Measurements from ENCODE around the gene TTYH2.

DNA sequence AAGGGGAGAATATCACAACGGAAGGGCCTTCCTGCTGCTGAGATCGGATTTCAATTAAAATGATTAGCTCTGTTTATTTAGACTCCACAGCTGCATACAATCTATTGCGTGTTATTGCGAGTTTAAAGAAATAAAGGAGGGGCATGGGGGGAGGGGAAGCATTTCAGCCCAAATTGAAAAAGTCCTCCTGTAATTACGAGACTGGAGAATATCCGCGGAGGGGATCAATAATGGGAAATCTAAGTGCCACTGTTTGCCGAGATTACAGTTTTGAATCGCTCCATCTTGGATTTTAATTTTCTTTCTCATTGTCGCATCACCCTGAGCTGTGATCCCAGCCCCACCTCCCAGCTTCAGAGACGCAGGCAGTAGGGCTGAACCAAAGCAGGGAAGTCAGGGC lies 25.6 kb upstream of the TTYH2 start:
- no peak for TF ChIP-seq GATA2 (CRISPR knock-in tag; IDR thresholded peaks at IDR 0.05)
- TF ChIP-seq ELF1 (IDR thresholded peaks at IDR 0.05), result no peak
- TF ChIP-seq, protein P1, sequence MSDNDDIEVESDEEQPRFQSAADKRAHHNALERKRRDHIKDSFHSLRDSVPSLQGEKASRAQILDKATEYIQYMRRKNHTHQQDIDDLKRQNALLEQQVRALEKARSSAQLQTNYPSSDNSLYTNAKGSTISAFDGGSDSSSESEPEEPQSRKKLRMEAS (IDR thresholded peaks at IDR 0.05; ENCODE audit: low read depth), result no peak
- TF ChIP-seq, protein P2, sequence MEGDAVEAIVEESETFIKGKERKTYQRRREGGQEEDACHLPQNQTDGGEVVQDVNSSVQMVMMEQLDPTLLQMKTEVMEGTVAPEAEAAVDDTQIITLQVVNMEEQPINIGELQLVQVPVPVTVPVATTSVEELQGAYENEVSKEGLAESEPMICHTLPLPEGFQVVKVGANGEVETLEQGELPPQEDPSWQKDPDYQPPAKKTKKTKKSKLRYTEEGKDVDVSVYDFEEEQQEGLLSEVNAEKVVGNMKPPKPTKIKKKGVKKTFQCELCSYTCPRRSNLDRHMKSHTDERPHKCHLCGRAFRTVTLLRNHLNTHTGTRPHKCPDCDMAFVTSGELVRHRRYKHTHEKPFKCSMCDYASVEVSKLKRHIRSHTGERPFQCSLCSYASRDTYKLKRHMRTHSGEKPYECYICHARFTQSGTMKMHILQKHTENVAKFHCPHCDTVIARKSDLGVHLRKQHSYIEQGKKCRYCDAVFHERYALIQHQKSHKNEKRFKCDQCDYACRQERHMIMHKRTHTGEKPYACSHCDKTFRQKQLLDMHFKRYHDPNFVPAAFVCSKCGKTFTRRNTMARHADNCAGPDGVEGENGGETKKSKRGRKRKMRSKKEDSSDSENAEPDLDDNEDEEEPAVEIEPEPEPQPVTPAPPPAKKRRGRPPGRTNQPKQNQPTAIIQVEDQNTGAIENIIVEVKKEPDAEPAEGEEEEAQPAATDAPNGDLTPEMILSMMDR (IDR thresholded peaks at IDR 0.05), result no peak
- no peak for TF ChIP-seq MXI1 (IDR thresholded peaks at IDR 0.05; ENCODE audit: low read depth, low read length)
- TF ChIP-seq SIN3A (IDR thresholded peaks at IDR 0.05; ENCODE audit: borderline replicate concordance, low read depth, low read length), result no peak
- no peak for TF ChIP-seq EZH2phosphoT487 (IDR thresholded peaks at IDR 0.05; ENCODE audit: borderline replicate concordance, low read depth)
- no peak for TF ChIP-seq POLR2AphosphoS5 (IDR thresholded peaks at IDR 0.05; ENCODE audit: low read depth, low read length)
- TF ChIP-seq, protein P3, sequence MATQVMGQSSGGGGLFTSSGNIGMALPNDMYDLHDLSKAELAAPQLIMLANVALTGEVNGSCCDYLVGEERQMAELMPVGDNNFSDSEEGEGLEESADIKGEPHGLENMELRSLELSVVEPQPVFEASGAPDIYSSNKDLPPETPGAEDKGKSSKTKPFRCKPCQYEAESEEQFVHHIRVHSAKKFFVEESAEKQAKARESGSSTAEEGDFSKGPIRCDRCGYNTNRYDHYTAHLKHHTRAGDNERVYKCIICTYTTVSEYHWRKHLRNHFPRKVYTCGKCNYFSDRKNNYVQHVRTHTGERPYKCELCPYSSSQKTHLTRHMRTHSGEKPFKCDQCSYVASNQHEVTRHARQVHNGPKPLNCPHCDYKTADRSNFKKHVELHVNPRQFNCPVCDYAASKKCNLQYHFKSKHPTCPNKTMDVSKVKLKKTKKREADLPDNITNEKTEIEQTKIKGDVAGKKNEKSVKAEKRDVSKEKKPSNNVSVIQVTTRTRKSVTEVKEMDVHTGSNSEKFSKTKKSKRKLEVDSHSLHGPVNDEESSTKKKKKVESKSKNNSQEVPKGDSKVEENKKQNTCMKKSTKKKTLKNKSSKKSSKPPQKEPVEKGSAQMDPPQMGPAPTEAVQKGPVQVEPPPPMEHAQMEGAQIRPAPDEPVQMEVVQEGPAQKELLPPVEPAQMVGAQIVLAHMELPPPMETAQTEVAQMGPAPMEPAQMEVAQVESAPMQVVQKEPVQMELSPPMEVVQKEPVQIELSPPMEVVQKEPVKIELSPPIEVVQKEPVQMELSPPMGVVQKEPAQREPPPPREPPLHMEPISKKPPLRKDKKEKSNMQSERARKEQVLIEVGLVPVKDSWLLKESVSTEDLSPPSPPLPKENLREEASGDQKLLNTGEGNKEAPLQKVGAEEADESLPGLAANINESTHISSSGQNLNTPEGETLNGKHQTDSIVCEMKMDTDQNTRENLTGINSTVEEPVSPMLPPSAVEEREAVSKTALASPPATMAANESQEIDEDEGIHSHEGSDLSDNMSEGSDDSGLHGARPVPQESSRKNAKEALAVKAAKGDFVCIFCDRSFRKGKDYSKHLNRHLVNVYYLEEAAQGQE (IDR thresholded peaks at IDR 0.05; ENCODE audit: low read depth, low read length), result no peak

All from SK-N-SH (cell line).